Measurements from ENCODE around the gene GGNBP2.
"Not testable (repeated sequence)": the region's sequence is repeated elsewhere in the genome, so short reads cannot be mapped to it uniquely, and the experiment has no call there.

The GGNBP2 gene

DNA sequence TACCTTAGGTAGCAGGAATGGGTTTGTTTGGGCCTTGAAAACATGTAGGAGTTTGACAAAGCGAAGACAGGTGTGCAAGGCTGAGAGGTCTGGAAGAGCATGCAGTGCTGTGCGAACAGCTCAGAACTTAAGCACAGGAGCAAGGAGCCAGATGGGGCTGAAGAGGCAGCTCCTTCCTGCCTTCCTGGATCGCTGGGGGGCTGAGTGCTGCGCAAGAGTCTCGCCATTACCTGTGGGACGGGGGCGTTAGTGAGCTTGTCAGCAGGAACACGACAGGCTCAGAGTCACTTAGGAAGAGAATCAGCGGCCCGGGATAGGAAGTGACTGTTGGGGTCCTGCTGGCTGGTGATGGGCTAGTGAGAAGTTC is 56.2 kb downstream of the GGNBP2 start:
- TF ChIP-seq, protein P1, sequence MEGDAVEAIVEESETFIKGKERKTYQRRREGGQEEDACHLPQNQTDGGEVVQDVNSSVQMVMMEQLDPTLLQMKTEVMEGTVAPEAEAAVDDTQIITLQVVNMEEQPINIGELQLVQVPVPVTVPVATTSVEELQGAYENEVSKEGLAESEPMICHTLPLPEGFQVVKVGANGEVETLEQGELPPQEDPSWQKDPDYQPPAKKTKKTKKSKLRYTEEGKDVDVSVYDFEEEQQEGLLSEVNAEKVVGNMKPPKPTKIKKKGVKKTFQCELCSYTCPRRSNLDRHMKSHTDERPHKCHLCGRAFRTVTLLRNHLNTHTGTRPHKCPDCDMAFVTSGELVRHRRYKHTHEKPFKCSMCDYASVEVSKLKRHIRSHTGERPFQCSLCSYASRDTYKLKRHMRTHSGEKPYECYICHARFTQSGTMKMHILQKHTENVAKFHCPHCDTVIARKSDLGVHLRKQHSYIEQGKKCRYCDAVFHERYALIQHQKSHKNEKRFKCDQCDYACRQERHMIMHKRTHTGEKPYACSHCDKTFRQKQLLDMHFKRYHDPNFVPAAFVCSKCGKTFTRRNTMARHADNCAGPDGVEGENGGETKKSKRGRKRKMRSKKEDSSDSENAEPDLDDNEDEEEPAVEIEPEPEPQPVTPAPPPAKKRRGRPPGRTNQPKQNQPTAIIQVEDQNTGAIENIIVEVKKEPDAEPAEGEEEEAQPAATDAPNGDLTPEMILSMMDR (IDR thresholded peaks at IDR 0.05; ENCODE audit: low read length, missing control alignments): no peak
- peak overlapping the region; percentile 95 for H3K4me3 ChIP-seq (replicated peaks; ENCODE audit: low read depth, low read length)
- DNase-seq (ENCODE audit: low read depth): no peak

DNA sequence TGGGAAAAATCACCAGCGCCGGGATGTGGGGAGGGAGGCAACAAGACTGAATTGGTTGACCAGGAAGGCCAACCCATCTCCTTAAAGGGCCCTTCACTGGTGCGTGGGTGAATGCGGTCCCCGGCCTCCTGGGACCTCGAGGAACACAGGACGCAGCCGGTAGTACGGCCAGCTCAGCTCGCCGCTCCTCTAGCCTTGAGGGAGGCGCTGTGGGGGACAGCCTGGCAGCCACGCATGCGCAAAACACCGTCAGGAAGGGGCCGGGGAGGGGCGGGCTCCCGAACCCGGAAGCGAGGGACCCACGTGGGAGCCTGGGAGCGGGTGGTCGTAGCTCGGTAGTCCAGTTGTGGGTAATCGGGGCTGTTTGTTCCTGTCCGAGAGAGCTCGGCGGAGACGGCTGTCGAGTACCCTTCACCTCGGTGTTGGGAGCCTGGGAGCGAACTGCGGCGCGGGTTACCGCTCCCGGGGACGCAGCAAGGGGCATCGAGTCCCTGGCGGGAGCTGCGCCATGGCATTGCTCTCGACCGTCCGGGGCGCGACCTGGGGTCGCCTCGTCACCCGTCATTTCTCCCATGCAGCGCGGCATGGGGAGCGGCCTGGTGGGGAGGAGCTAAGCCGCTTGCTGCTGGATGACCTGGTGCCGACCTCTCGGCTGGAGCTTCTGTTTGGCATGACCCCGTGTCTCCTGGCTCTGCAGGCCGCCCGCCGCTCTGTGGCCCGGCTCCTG is 56.7 kb downstream of the GGNBP2 start, which contains the start of gene MRM1:
Gene MRM1, plus strand, starts transcription at position 281 of the 727 bp plus-strand sequence. Its CDS starts 228 bp downstream, at position 509.
- H3K4me3 ChIP-seq (replicated peaks; ENCODE audit: low read depth, low read length): peak within 1 kb of the TSS; percentile 95
- TF ChIP-seq, protein P1 (IDR thresholded peaks at IDR 0.05; ENCODE audit: low read length, missing control alignments): no peak
- DNase-seq (ENCODE audit: low read depth): peak; percentile 91

DNA sequence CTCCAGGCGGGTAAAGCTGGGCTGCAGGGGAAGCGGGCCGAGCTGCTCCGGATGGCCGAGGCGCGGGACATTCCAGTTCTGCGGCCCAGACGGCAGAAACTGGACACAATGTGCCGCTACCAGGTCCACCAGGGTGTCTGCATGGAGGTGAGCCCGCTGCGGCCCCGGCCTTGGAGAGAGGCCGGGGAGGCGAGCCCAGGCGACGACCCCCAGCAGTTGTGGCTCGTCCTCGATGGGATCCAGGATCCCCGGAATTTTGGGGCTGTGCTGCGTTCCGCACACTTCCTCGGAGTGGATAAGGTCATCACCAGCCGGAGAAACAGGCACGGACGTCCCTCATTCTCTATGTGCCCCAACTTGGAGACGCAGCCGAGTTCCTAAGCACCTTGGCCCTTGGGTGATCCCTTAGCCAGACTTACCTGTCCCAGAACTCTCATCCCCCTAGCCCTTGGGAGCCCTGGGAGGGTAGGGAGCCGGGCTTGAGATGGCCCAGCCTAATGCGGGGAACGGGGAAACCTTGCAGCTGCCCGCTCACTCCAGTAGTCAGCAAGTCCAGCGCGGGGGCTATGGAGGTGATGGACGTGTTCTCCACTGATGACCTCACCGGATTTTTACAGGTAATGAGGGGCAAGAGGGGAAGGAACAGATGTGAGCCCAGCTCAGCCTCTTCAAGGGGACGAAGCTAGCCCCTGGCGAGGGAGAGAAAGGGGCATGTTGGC is 57.5 kb downstream of the GGNBP2 start:
- no peak for DNase-seq (ENCODE audit: low read depth)
- H3K4me3 ChIP-seq (replicated peaks; ENCODE audit: low read depth, low read length): peak overlapping the region; percentile 95
- TF ChIP-seq, protein P1 (IDR thresholded peaks at IDR 0.05; ENCODE audit: low read length, missing control alignments): no peak

DNA sequence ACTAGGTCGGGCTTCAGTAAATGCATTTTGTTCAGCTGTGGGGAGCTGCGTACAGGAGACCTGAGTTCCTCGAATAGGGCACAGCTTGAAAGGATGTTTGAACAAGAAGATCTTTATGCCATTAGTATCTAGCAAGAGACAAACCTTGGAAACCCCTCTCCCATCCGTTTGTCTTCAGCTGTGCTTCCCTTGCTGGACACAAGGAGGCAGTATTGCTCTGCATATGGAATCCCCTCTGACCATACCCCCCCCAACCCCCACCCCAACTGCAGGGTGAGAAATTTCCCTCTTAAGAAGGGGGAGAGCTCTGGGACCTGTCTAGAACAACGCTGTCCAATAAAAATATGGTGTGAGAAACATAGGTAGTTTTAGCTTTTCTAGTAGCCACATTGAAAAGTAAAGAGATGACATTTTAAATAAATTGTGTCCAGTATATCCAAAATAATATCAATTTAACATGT is 58.2 kb downstream of the GGNBP2 start:
- TF ChIP-seq, protein P1 (IDR thresholded peaks at IDR 0.05; ENCODE audit: low read length, missing control alignments): peak; percentile 82
- H3K4me3 ChIP-seq (replicated peaks; ENCODE audit: low read depth, low read length): peak overlapping the region; percentile 95
- peak; percentile 74 for DNase-seq (ENCODE audit: low read depth)

DNA sequence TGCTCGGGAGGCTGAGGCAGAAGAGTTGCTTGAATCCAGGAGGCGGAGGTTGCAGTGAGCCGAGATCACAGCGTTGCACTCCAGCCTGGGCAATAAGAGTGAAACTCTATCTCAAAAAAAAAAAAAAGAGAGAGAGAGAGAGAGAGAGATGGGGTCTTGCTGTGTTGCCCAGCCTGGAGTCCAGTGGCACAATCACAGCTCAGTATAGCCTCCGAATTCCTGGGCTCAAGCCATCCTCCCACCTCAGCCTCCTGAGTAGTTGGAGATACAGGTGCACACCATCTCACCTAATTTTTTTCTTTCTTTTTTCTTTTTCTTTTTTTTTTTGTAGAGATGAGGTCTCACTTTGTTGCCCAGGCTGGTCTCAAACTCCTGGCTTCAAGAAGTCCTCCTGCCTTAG is 60.3 kb downstream of the GGNBP2 start:
- not testable (repeated sequence) for DNase-seq (ENCODE audit: low read depth); H3K4me3 ChIP-seq (replicated peaks; ENCODE audit: low read depth, low read length)

DNA sequence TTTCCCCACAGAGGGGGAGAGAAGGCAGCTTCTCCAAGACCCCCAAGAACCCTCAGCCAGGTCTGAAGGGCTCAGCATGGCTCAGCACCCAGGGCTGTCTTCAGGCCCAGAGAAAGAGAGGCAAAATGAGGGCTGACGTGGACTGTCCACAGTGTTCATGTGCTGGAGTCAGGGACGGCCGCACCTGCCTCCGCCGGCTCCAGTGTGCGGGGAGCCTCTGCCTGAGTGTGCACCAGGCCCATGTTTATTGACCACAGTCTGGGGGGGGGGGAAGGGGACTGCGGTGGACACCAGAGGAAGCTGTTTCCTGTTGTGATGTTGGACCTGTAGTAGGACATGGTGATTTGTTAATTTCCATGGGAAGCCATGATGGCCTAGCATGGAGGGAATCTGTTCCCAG is 63.6 kb downstream of the GGNBP2 start:
- DNase-seq (ENCODE audit: low read depth): no peak
- H3K4me3 ChIP-seq (replicated peaks; ENCODE audit: low read depth, low read length): no peak overlapping the region
- TF ChIP-seq, protein P1 (IDR thresholded peaks at IDR 0.05; ENCODE audit: low read length, missing control alignments): no peak

DNA sequence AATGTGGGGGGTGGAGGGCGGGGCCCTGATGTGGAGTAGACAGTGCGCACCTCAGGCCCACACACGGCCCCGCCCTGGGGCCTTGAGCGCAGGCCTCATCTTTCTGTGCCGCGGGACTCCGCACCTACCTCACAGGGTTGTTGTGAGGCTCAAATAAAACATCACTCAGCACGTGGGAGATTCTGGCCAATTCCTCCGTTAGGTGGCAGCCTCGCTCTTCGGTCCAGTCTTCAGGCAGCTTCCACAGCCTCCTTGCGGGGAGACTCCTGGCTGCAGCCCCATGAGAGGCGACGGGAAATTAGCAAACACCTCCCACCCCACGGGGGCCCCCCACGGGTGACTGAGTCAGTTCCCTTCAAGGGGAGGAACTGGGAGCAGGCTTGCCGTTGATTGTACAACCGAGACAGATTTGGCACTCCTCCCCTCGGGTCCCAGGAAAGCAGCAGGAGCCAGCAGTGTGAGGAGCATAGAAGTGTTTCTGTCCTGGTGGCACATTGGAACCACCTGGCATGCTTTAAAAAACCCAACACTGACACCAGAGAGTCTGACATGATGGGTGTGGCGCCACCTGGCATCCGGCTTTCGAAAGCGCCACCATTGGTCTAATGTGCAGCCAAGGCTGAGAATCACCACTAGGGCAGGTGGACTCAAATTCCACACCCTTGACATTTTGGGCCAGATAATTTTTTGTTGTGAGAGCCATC is 64.2 kb downstream of the GGNBP2 start:
- no peak overlapping the region for H3K4me3 ChIP-seq (replicated peaks; ENCODE audit: low read depth, low read length)
- DNase-seq (ENCODE audit: low read depth): peak; percentile 79
- TF ChIP-seq, protein P1 (IDR thresholded peaks at IDR 0.05; ENCODE audit: low read length, missing control alignments): peak; percentile 52

All from fibroblast of pulmonary artery (primary cell).